RKO (cell line): Measurements from ENCODE around the gene DCTPP1.
"Not testable (repeated sequence)": the region's sequence is repeated elsewhere in the genome, so short reads cannot be mapped to it uniquely, and the experiment has no call there.

Experiments used
- DNase-seq: peaks from one replicate; pipeline ENCODE4 v3.0.0-alpha.2; 2016; ENCODE audit warnings: low spot score

The DCTPP1 gene

DNA sequence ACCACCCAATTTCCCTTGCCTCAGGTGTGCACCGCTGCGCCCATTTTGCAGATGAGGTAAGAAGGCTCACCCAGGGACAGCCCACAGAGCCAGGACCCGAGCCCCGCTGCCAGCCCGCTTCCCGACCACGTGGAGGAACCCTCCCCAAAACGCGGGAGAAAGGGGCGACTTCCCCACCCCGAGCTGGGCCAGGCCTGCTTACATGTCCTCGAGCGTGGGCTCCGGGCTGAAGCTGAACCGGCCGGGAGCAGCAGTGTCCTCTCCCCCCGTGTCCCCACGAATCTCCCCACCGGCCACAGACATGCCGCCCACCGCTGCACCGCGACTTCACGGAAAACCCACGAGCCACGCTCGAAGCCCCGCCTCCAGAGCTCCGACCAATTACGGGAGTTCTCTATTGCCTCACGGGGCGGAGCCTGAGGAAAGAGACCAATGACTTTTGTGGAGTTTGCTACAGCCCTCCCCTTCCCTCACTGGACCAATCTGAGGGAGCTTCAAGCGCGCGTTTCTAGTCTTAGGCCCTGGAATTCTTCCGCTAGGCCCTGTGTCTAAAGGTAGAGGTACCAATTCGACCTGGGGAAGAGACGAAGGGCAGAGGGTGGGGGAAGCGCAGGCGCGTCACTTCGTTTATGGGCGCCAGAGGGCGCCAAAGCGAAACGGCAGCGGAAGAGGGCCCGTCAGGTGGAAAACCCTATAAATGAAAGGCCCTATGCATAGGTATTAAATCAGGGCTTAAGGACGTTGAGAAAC is at the start of gene DCTPP1:
TSS of gene DCTPP1 (minus strand) at position 353 of the 750 bp plus-strand sequence. CDS start at position 303, 50 bp downstream.
- peak; percentile 99 for DNase-seq

DNA sequence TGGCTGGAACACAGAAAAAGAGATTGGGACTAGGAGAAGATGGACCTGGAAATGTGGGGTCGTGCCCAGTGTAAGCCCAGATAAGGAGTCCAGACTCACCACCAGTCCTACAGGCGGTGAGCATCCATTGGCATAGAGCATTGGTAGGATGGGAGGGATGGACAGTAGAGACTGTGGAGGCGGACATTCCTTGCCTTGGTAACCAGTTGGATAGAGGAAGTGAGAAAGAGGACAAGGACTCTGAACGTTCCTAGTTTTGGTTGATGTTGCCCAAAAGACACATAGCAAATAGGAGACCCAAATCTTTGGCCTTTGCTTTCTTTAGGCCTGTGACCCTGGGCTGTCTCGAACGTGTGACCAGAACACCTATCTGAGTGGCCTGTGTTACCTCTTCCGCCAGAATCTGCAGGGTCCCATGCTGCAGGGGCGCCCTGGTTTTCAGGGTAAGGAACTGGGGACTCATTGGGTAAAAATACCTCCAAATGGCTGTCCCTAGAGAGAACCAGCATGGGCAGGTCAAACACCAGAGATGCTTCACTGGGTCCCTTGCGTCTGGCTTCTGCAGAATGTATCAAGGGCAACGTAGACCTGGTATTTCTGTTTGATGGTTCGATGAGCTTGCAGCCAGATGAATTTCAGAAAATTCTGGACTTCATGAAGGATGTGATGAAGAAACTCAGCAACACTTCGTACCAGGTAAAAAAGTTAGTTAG is 49.1 kb upstream of the DCTPP1 start:
- no peak for DNase-seq

DNA sequence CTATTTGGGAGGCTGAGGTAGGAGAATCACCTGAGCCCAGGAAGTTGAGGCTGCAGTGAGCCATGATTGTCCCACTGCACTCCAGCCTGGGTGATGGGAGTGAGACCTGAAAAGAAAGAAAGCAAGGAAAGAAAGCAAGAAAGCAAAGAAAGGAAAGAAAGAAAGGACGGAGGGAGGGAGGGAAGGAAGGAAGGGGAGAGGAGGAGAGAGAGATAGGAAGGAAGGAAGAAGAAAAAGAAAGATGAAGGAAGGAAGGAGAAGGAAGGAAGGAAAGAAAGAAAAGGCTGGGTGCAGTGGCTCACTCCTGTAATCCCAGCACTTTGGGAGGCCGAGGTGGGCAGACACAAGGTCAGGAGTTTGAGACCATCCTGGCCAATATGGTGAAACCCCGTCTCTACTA is 47.9 kb upstream of the DCTPP1 start:
- DNase-seq, result not testable (repeated sequence)

DNA sequence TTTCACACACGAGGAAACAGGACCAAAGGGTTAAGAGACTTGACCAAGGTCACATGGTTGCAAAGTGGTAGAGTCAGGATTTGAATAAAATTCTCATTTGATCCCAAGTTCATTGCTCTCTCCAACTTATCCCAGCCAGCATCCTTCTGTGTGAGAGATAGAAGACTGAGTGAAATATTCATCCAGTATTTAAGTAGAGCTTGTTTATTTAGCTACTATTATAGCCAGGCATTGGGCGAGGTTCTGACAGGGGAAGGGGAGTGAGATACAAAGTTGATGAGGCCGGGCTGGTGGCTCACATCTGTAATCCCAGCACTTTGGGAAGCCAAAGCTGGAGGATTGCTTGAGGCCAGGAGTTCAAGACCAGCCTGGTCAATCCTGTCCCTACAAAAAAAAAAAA is 47.2 kb upstream of the DCTPP1 start:
- DNase-seq, result no peak

DNA sequence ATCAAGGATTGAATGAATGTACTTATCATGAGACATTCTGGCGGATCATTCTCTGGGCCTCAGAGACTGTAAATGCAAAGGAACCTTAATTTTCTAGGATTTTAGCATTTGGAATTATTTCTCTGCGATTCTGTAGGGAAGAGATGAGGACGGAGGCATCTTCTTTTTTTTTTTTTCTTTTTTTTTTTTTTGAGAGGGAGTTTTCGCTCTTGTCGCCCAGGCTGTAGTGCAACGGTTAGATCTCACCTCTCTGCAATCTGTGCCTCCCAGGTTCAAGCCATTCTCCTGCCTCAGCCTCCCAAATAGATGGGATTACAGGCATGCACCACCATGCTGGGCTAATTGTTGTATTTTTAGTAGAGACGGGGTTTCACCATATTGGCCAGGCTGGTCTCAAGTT is 44.9 kb upstream of the DCTPP1 start:
- DNase-seq, result no peak

DNA sequence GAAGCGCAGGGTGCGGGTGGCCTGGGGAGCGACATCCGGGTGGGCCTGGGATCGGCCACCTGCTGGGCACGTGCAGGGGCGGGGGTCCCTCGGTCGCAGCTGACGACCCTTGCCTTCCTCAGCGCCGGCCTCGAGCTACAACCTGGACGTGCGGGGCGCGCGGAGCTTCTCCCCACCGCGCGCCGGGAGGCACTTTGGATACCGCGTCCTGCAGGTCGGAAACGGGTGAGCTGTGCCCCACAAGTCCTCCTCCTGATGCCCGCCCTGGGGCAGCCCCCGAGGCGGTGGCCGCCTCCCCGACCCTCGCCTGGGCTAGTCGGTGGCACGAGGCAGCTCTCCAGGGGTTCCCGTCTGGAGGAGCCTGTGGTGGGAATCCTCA is 44.2 kb upstream of the DCTPP1 start:
- DNase-seq, result no peak

DNA sequence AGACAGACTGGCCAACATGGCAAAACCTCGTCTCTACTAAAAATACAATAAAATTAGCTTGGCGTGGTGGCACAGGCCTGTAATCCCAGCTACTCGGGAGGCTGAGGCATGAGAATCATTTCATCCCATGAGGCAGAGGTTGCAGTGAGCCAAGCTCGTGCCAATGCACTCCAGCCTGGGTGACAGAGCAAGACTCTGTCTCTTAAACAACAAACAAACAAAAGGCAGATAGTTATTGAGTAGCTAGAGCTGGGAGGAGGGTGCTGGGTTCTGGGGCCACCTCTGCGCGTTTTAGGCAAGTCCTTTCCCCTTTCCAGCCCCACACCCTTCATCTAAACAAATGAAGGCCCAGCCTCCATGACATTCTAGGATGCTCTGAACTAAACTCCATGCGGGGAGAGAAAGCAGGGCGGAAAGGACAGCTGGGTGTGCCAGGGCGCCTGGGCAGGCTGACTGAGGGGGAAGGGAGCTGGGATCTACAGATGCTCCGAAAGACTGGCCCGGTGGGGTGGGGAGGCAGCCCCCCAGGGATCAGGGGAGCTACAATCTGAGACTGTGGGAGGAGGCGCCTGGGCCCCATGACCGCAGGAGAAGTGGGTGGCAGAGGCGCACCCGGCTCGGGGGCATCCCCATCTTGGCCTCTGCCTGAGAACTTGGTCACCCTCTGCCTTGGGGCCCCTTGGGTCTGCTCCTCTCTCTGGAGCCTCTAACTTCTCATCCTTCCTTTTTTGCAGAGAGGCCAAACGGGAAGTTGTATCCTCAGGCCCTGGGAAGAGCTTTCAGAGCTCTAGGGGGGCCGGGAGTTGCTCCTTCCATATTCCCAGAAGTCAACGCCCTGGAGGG is 43.6 kb upstream of the DCTPP1 start:
- no peak for DNase-seq

DNA sequence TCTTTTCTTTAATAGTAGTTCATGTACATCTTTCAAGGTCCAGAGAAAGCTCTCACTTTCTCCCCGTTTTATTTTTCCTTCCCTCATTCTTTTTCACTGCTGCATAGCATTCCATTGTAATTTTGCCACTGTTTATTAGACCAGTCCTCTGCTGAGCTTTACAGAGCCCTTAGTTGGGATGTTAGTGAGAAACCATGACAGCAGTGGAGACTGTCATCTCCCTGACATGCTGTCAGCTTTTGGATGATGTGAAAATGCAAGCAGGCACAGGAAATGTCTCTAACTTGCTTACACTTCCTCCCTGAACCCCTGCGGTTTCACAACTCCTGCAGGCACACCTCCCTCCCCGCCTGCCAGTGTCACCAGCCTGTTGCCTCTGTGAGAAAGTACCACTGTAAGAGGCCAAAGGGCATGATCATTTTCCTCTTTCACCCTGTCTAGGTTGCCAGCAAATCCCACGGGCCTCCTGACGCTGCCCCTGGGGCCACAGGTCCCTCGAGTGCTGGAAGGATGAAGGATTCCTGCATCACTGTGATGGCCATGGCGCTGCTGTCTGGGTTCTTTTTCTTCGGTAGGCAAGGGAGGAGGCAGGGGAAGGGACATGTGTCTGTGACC is 42.6 kb upstream of the DCTPP1 start, which contains the start of gene ITGAL:
TSS of gene ITGAL (plus strand) at position 415 of the 615 bp plus-strand sequence. CDS start at position 511, 96 bp downstream.
- no peak for DNase-seq

DNA sequence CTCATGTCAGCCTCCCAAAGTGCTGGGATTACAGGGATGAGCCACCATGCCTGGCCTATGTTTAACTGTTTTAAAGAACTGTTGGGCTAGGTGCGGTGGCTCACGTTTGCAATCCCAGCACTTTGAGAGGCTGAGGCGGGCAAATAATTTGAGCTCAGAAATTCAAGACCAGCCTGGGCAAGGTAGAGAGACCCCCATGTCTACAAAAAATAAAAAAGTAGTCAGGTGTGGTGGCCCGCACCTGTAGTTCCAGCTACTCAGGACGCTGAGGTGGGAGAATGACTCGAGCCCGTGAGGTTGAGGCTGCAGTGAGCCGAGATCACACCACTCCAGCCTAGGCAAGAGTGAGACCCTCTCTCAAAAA is 40.8 kb upstream of the DCTPP1 start:
- no peak for DNase-seq

DNA sequence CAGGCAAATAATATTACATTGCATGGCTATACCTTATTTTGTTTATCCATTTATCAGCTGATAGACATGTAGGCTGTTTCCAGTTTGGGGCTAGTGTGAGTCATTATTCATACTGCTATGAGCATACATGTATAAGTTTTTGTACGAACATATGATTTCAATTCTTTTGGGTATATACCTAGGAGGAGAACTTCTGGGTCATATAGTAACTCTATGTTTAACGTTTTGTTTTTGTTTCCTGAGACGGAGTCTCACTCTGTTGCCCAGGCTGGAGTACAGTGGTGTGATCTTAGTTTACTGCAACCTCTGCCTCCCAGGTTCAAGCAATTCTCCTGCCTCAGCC is 40.3 kb upstream of the DCTPP1 start:
- DNase-seq, result no peak

DNA sequence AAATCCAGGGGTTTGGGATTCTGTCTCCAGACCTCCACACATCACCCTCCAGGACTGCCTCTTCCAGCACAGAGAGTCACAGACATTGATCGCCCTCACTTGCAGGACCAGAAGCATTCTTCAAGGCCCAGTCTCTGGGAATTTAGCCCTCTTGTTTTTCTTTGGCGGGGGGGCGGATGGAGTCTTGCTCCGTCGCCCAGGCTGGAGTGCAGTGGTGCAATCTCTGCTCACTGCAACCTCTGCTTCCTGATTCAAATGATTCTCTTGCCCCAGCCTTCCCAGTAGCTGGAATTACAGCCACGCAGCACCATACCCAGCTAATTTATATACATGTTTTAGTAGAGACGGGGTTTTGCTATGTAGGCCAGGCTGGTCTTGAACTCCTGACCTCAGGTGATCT is 34.2 kb upstream of the DCTPP1 start:
- no peak for DNase-seq

DNA sequence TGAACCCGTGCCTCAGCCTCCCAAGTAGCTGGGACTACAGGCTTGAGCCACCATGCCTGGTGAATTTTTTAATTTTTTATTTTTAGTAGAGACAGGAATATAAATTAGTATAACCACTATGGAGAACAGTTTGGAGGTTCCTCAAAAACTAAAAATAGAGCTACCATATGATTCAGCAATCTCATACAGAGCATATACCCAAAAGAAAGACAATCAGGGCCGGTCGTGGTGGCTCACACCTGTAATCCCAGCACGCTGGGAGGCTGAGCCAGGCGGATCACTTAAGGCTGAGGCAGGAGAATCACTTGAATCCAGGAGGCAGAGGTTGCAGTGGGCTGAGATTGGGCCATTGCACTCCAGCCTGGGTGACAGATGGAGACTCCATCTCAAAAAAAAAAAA is 31.6 kb upstream of the DCTPP1 start:
- not testable (repeated sequence) for DNase-seq

DNA sequence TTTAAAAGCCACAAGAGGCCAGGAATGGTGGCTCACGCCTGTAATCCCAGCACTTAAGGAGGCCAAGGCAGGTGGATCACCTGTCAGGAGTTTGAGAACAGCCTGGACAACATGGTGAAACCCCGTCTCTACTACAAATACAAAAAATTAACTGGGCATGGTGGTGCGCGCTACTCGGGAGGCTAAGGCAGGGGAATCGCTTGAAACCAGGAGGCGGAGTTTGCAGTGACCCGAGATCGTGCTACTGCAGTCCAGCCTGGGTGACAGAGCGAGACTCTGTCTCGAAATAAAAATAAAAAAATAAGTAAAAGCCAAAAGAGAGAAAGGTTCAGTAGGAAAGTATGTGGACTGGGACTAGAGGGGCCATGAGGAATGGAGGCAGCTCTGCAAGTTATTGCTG is 29.6 kb upstream of the DCTPP1 start:
- no peak for DNase-seq

DNA sequence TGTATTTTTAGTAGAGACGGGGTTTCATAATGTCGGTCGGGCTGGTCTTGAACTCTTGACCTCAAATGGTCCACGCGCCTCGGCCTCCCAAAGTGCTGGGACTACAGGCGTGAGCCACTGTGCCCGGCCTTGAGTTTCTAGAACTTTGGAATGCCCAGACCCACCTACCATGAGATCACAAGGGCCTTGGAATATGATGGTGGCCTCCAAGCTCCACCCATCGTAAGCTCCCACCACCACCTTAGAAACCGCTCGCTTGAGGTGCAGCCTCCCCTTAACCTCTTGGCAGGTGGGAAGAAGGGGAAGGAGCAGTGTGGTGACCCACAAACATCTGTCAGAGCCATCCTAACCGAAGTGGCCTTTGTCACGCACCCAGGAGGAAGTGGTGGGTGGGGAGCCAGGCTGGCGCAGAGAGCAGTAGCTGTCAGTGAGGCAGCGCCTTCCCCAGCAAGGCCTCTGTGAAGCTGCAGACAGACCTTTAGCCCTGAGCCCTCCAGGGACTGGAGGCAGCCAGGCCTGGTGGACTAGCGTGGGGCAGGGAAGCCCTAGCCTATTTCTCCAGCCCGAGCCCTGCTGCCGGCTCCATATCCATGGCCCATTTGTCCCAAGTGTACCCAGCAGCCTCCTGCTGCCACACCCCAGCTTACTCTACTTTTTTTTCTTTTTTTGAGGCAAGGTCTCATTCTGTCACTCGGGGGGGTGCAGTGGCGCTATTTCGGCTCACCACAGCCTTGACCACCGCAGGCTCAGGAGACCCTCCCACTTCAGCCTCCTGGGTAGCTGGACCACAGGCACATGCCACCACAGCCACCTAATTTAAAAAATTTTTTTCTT is 28.9 kb upstream of the DCTPP1 start:
- no peak for DNase-seq

DNA sequence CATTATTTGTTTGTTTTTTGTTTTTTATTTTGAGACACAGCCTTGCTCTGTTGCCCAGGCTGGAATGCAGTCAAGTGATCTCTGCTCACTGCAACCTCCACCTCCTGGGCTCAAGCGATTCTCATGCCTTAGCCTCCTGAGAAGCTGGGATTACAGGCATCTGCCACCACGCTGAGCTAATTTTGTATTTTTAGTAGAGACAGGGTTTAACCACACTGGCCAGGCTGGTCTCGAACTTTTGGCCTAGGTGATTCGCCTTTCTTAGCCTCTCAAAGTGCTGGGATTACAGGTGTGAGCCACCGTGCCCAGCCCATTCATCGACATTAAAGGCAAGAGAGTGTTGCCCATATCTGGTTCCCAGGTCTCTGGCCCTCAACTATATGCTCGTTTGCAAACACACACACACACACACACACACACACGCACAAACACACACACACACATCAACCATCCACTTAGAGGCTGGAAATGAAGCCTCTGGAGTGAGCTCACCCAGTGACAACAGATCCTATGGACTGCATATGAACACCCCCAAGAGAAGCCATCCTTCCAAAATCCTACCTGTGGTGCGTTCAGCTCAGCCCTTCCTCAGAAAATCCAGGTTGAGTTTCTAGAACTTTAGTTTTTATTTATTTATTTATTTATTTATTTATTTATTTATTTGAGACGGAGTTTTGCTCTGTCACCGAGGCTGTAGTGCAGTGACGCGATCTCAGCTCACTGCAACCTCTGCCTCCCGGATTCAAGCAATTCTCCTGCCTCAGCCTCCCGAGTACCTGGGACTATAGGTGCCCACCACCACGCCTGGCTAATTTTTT is 28.1 kb upstream of the DCTPP1 start:
- no peak for DNase-seq

DNA sequence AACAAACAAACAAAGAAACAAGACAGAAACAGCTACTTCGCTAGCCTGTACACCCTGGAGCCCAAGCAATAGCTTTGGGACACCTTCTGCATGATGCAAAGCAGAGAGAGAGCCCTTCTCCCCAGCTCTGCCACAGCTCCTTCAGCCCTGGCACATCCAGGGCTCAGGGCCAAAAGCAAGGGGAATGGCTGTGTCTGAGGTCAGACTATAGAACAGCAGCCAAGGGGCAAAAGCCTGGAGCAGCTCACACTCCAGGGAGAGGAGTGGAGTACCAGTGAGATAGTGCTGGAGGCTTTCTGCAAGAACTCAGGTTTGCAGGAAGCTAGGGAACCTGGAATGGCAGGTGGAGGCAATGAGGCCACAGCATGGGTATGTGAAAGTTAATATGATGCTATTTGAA is 27.4 kb upstream of the DCTPP1 start:
- no peak for DNase-seq

DNA sequence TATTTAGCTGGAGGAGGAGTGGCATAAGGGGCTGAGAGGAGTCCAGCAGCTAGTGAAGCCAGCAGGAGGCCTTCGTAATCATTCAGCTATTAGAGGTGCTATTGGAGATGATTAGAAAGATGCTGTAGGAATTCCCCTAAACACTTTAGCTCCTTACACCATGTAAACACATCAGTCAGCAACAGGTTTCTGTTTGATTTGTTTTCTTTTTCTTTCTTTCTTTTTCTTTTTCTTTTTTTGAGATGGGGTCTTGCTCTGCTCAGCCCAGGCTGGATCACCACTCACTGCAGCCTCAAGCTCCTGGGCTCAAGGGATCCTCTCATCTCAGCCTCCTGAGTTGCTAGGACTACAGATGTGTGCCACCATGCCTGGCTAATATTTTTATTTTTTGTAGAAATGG is 26.5 kb upstream of the DCTPP1 start:
- DNase-seq, result no peak

DNA sequence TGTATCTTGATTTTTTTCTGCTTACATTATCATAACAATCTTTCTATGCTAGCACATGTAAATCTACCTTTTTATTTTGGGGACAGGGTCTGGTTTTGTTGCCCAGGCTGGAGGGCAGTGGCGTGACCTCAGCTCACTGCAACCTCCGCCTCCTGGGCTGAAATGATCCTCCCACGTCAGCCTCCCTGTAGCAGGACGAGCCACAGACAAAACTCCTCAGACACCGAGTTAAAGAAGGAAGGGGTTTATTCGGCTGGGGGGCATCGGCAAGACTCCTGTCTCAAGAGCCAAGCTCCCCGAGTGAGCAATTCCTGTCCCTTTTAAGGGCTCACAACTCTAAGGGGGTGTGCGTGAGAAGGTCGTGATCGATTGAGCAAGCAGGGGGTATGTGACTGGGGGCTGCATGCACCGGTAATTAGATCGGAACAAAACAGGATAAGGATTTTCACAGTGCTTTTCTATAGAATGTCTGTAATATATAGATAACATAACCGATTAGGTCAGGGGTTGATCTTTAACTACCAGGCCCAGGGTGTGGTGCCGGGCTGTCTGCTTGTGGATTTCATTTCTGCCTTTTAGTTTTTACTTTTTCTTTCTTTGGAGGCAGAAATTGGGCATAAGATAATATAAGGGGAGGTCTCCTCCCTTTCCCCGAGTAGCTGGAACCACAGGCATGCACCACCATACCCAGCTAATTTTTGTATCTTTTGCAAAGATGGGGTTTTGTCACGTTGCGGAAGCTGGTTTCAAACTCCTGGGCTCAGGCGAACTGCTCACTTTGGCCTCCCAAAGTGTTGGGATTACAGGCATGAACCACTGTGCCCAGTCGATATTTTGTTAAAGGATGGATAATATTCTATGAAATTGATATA is 23.1 kb upstream of the DCTPP1 start:
- DNase-seq, result not testable (repeated sequence)

DNA sequence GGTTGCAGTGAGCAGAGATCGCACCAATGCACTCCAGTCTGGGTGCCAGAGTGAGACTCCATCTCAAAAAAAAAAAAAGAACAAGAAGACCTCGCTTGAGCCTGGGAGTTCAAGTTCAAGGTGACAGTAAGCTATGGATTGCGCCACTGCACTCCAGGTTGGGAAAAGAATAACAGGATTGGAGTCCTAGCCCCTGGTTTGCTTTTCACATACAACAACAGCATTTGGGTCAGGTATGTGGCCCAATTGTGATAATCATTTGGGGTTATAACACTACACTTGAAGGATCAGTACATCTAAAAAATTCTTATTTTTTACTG is 19.2 kb upstream of the DCTPP1 start:
- no peak for DNase-seq
